ENCODE results near the gene ATP13A3. TPM values are rescaled to one million over a fixed set of nuclear protein-coding genes. Genes with fewer than 3 reads are reported as not detected.

The ATP13A3 gene
- total and polyA plus RNA-seq, 4 donors = 26.6 to 166 (median 75.5) TPM

DNA sequence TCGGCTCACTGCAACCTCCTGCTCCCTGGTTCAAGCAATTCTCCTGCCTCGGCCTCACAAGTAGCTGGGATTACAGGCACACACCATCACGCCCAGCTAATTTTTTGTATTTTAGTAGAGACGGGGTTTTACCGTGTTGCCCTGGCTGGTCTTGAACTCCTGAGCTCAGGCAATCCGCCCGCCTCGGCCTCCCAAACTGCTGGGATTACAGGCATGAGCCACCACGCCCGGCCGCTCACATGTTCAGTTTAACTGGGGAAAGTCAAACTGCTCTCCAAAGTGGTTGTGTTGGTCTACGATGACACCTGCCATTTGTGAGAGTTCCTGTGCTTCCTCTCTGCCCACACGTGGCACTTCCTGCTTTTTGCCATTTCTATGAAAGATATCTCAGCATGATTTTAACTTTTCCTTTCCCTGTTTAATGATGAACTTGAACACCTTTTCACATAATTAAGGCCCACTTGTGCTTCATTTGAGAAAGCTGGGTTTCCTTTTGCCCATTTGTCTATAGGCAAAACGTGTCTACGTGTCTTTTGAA, 86.9 kb downstream of the ATP13A3 start:
- Histone ChIP-seq H3K36me3 (ENCODE audit: control insufficient read depth in 4 of 4, insufficient read depth in 4 of 4, low read length in 4 of 4) (no peaks in the 10 kb centered on the region), H3K9ac (ENCODE audit: insufficient read depth in 1 of 2, low read length in 2 of 2) (no peak overlapping the region), H3K9me3 (ENCODE audit: control insufficient read depth in 4 of 4, insufficient read depth in 3 of 4, low read length in 3 of 4) (peaks cover 0 to 1% (median 0%) of the 10 kb centered on the region in 4 donors), H3K4me3 (no peak overlapping the region), H3K27ac (ENCODE audit: low read depth in 1 of 2, low read length in 1 of 2) (no peak overlapping the region), H3K4me1 (ENCODE audit: control insufficient read depth in 5 of 5, insufficient read depth in 5 of 5, low read length in 5 of 5) (peaks cover 0 to 29% (median 14%) of the 10 kb centered on the region in 5 donors), H3K27me3 (ENCODE audit: control insufficient read depth in 3 of 3, insufficient read depth in 3 of 3, low read length in 2 of 3) (peaks cover 5 to 30% (median 23%) of the 10 kb centered on the region in 3 donors)
- TF ChIP-seq, protein P1, sequence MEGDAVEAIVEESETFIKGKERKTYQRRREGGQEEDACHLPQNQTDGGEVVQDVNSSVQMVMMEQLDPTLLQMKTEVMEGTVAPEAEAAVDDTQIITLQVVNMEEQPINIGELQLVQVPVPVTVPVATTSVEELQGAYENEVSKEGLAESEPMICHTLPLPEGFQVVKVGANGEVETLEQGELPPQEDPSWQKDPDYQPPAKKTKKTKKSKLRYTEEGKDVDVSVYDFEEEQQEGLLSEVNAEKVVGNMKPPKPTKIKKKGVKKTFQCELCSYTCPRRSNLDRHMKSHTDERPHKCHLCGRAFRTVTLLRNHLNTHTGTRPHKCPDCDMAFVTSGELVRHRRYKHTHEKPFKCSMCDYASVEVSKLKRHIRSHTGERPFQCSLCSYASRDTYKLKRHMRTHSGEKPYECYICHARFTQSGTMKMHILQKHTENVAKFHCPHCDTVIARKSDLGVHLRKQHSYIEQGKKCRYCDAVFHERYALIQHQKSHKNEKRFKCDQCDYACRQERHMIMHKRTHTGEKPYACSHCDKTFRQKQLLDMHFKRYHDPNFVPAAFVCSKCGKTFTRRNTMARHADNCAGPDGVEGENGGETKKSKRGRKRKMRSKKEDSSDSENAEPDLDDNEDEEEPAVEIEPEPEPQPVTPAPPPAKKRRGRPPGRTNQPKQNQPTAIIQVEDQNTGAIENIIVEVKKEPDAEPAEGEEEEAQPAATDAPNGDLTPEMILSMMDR (IDR thresholded peaks at IDR 0.05; ENCODE audit: control extremely low read depth, extremely low read depth) = no peak
- 84 to 85% methylated on average over 15 of the region's 15 CpGs for WGBS, 2 donors
- ATAC-seq (ENCODE audit: insufficient read depth, low FRiP score) (no peak), DNase-seq (no peak)

DNA sequence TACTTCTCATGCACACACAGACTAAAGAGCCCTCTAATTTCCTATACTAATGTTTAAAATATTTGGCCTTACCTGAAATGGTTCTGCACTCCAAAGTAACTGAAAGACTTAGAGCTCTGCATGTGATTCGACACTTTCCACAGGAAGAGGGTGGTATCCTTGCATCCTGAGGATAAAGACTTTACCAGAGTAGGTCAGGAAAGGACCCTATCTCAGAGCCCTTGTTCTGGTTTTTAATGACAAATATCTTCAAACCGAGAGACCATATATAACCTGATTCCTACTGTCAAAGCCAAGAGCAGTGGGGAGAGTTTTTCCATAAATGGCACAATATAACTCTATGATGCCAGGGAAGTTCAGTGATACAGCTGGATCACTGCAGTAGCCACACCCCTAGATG, 87.6 kb downstream of the ATP13A3 start, which contains the start of gene GP5:
Gene GP5, minus strand, starts transcription at position 101 of the 400 bp plus-strand sequence. CDS start 984 bp downstream, outside the sequence.
- H3K9me3 ChIP-seq (ENCODE audit: control insufficient read depth in 4 of 4, insufficient read depth in 3 of 4, low read length in 3 of 4) = peaks cover 0 to 1% (median 0%) of the 10 kb centered on the region in 4 donors
- peak within 1 kb of the TSS in 1 of 2 donors; percentile 34 for H3K9ac ChIP-seq (ENCODE audit: insufficient read depth in 1 of 2, low read length in 2 of 2)
- peaks cover 5 to 32% (median 23%) of the 10 kb centered on the region in 3 donors for H3K27me3 ChIP-seq (ENCODE audit: control insufficient read depth in 3 of 3, insufficient read depth in 3 of 3, low read length in 2 of 3)
- no peak within 1 kb of the TSS for H3K27ac ChIP-seq (ENCODE audit: low read depth in 1 of 2, low read length in 1 of 2)
- no peak for DNase-seq
- H3K4me1 ChIP-seq (ENCODE audit: control insufficient read depth in 5 of 5, insufficient read depth in 5 of 5, low read length in 5 of 5) = peaks cover 0 to 29% (median 14%) of the 10 kb centered on the region in 5 donors
- no peaks in the 10 kb centered on the region for H3K36me3 ChIP-seq (ENCODE audit: control insufficient read depth in 4 of 4, insufficient read depth in 4 of 4, low read length in 4 of 4)
- no peak for ATAC-seq (ENCODE audit: insufficient read depth, low FRiP score)
- TF ChIP-seq, protein P1 (IDR thresholded peaks at IDR 0.05; ENCODE audit: control extremely low read depth, extremely low read depth) = no peak
- H3K4me3 ChIP-seq = no peak within 1 kb of the TSS
- 30 to 61% methylated on average over 2 of the region's 2 CpGs for WGBS, 2 donors

DNA sequence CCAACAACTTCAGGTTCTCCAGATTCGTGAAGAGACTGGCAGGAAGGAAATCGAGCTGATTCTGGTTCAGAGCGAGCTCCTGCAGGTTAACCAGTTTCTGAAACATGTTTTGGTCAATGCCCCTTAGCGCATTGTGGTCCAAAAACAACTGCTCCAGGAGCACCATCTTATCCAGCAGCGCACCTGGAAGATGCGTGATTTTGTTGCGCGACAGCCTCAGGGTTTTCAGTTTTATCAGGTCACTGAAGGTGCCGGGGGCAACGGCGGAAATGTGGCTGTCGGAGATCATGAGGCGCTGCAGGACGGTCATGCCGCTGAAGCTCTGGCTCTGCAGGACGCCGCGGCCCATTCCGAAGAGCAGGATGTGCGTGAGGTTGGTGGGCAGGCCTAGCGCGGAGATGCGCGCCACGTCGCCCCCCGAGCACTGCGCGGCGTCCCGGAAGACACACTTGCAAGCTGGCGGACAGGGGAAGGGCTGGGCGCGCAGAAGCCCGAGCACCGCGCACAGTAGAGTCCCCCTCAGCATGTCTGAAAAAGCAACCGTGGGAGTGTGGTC, 89.0 kb downstream of the ATP13A3 start:
- ATAC-seq (ENCODE audit: insufficient read depth, low FRiP score) (no peak), DNase-seq (peak in 2 of 3 donors; percentile 36 to 65)
- TF ChIP-seq, protein P1 (IDR thresholded peaks at IDR 0.05; ENCODE audit: control extremely low read depth, extremely low read depth) = no peak
- Histone ChIP-seq H3K27ac (ENCODE audit: low read depth in 1 of 2, low read length in 1 of 2) (no peak overlapping the region), H3K27me3 (ENCODE audit: control insufficient read depth in 3 of 3, insufficient read depth in 3 of 3, low read length in 2 of 3) (peaks cover 5 to 32% (median 23%) of the 10 kb centered on the region in 3 donors), H3K4me1 (ENCODE audit: control insufficient read depth in 5 of 5, insufficient read depth in 5 of 5, low read length in 5 of 5) (peaks cover 0 to 29% (median 14%) of the 10 kb centered on the region in 5 donors), H3K36me3 (ENCODE audit: control insufficient read depth in 4 of 4, insufficient read depth in 4 of 4, low read length in 4 of 4) (no peaks in the 10 kb centered on the region), H3K9me3 (ENCODE audit: control insufficient read depth in 4 of 4, insufficient read depth in 3 of 4, low read length in 3 of 4) (peaks cover 0 to 1% (median 0%) of the 10 kb centered on the region in 4 donors), H3K9ac (ENCODE audit: insufficient read depth in 1 of 2, low read length in 2 of 2) (peak overlapping the region in 1 of 2 donors; percentile 34), H3K4me3 (no peak overlapping the region)
- 2 to 5% methylated on average over 37 to 38 of the region's 38 CpGs for WGBS, 2 donors

All from lung (tissue), 12 donors.